Measurements from ENCODE around the gene HSD11B1.

- TF ChIP-seq EZH2 (IDR thresholded peaks at IDR 0.05; ENCODE audit: borderline replicate concordance, low read length) (no peak), CTCF (IDR thresholded peaks at IDR 0.05; ENCODE audit: low read length) (no peak)
These were observed 66.2 kb downstream of the HSD11B1 start for GRCh38 chr1:209770636-209771415.
